DMS 273 treated with DMSO at 0.1 percent for 48 hours (cell line): ENCODE measurements around the gene C13orf46.

Experiments
- DNase-seq: peaks from one replicate; lab custom pipeline; 2025; lab: John Stamatoyannopoulos, UW

Gene C13orf46

DNA sequence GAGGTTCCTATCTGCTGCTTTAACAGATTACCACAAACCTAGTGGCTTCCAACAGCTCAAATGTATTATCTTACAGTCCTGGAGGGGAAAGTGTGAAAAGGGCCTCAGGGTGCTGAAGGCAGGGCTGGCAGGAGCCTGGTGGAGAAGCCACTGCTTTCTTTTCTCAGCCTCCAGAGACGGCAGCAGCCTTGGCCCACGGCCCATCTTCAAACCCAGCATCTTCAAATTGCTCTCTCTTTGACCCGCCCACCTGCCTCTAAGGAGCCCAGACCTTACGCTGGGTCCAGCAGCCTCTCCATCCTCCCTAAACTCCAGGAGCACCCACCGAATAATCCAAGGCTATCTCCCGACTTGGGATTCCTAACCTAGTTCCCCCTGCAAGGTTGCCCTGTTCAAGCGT is 35.6 kb downstream of the C13orf46 start:
- no peak for DNase-seq

DNA sequence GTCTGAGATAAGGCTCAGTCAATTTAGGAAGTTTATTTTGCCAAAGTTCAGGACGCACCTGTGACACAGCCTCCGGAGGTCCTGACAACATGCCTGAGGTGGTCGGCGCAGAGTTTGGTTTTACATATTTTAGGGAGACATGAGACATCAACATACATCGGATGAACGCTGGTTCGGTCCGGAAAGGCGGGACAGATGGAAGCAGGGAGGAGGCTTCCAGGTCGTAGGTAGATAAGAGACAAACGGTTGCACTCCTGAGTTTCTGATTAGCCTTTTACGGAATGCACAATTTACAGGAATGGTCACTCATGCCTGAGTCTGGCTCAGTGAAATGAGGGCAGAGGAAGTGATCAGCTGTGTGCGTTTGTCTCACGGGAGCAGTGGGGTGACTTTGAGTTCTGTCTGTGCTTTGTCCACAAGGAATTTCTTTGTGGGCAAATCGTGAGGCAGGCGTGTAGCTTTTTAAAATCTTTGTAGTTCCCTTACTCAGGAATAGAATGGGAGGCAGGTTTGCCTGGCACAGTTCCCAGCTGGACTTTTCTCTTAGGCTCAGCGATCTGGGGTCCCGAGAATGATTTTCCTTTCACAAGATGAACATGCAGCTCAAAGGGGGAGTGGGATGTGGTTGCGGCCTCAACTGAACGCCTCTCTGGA is 36.2 kb downstream of the C13orf46 start:
- DNase-seq = no peak

DNA sequence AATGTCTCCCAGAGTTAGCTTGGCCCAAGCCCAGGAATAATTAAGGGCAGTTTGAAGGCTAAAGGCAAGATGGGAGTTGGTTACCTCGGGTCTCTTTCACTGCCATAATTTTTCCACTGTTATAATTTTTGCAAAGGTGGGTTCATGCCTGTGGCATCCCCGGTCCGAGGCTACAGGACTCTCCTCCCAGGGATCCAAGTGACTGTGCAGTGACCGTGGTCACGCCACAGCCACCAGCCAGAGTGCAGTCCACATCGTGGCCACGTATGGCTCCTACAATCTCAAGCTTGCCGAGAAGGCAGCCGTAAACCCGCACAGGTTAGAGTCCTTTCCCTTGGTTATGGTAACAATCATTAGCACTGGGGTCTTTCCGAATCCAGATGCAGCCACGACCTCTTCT is 36.8 kb downstream of the C13orf46 start:
- DNase-seq = no peak

DNA sequence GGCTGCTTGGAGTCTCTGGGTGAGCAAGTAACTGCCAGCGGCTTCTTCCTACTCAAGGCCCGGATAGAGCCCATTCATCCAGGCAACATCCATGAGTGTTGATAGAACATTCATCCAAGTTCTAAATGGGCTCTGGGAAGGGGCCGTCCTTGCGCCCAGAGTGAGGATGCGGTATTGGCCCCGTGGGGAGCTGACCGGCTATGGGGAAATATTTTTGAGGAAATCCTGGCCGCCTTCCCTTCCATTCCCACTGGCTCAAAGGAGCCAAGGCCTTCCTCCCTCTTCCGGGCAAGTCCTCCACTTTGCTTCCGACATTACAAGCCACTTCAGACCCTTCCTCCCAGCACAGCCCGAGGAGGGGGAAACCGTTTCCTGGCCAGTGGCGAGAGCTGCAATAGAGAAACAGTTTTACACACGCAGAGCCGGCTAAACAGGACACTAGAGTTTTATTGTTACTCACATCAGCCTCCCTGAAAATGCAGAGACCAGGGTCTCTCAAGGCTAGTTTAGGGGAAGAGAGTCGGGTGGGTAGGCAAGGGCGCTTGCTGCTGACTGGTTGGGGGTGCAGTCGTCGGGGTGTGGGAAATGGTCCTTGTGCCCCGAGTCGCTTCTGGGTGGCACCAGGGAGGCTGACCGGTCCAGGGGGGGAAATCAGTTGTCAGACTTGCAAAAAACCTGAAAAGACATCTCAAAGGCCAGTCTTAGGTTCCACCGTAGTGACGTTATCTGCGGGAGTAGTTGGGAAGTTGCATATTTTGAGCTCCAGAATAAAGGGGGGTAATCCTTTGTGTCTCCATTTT is 37.5 kb downstream of the C13orf46 start:
- no peak for DNase-seq

DNA sequence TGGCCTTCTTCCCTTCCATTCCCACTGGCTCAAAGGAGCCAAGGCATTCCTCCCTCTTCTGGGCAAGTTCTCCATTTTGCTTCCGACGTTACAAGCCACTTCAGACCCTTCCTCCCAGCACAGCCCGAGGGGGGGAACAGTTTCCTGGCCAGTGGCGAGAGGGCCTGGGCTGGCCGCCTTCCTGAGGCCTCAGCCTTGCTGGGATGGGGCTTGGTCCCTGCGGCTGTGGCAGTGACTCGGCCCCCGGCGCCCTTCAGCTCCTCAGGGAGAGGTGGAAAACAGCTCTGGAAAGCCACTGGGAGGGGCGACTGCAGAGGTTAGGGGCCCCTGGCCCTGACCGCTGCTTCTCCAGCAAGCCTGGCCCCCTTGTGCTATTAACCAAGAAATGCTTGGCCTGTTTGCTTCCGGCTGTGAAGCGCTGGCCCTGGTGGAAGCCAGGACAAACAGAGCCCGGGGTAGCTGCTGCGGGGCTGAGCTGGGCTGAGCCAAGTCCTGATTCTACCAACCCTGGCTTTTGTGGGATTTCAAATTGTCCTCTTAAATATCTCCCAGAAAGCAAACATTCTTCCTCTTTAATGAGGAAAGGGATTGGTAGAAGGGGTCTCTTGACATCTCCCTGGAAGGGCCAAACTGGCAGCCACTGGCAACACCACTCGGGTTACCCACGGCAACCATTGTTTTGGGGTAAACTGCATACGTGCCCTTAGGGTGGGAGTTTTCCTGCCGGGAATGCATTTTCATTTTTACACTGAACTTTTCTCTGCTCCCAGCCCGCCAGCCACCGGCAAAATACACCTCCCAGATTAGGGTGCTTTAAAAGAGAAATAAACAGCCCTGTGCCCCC is 38.7 kb downstream of the C13orf46 start:
- DNase-seq = no peak

DNA sequence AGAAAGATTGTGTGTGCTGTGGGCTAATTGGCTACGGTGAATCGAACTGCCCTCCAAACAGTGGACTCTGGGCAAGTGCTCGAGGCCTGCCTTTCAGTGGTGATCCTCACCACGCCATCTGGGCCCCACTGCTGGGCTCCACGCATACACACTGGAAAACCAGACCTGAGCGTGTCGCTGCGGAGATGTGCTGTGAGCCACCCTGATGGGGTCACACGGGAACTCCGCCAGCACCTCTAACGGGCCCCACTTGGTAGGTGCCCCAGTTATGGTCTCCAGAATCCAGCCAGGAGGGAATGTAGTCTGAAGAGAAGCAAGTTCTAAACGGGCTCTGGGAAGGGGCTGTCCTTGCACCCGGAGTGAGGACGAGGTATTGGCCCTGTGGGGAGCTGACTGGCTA is 39.3 kb downstream of the C13orf46 start:
- DNase-seq = no peak

DNA sequence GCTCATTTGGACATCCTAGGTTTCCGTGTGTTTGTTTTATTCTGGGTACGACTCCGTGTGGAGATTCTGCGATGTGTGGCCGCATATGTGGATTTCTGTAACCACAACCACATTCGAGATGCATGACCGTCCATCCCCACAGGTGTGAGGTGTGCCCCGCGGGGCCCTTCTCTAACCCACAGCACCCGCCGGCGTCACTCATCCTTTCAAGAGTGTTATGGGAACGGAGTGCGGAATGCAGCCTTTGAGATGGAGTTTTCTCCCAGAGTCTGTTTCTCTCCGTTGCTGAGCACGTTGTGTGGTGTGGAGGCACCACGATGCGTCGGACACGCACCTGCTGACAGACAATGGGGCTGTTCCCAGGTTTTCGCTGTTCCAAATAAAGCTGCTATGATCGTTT is 40.0 kb downstream of the C13orf46 start:
- no peak for DNase-seq

DNA sequence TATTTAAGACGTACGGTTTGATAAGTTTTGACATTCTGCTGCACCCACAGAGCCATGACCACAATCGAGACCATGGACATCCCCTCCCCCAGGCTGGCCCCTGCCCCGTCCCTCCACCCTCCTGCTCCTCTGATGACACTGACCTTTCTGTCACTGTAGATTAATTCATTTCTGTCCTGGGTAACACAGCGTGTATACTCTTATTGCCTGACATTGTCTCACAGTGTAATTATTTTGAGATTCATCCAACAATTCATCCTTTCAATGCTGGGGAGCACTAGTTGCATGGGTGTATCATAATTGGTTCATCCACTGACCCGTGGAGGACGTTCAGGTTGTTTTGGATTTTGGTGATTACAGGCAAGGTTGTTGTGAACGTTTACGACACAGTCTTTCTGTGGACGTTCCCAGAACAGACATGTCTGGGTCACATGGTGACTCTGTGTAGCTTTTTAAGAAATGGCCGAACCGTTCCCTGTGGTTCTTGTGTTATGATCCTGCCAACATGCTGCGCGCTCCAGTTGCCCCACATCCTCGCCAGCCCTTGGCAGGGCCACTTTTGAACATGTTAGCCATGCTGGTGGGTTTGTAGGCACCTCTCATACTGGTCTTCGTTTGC is 41.9 kb downstream of the C13orf46 start:
- DNase-seq = no peak

DNA sequence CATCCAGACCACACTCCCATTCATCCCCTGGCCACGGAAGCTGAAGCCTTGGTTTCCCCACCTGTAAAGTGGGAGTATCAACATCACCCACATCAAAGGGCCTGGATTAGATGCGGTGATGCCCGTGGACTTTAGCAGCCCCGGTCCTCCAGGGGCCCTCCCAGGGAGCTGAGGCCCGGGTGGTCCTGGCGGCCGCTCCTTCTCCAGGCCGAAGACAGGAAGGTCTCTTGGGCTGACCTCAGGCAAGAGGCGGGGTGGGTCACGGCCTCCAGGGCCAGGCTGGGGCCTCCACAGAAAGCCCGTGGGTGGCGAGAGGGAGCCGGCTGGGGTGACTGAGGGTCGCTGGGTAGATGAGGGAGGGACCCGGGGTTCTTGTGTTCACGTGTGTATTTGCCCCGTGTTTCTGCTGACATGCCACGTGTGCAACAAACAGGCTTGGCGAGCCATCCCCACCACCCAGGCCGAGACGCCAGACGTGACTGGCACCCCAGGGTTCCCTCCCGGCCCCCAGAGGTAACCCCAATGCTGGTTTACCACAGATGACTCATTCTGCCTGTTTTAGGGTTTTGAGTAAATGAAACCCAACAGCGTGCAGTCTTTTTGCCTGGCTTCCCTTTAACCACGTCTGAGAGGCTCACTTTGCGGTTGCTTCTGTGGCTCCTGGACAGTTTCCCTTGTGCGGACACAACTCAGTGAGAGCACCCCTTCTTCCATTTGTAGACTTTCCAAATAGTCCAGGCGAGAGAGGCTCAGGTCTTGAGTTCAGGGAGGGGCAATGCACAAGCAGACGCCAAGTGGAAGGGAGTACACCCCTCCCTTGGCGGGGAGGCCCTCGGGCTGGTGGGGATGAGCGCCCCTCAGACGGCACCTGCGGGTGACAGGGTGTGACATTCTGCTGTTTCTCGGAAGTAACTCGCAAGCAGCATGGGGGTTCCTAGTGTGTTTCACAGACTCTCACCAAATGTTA is 42.9 kb downstream of the C13orf46 start:
- no peak for DNase-seq

DNA sequence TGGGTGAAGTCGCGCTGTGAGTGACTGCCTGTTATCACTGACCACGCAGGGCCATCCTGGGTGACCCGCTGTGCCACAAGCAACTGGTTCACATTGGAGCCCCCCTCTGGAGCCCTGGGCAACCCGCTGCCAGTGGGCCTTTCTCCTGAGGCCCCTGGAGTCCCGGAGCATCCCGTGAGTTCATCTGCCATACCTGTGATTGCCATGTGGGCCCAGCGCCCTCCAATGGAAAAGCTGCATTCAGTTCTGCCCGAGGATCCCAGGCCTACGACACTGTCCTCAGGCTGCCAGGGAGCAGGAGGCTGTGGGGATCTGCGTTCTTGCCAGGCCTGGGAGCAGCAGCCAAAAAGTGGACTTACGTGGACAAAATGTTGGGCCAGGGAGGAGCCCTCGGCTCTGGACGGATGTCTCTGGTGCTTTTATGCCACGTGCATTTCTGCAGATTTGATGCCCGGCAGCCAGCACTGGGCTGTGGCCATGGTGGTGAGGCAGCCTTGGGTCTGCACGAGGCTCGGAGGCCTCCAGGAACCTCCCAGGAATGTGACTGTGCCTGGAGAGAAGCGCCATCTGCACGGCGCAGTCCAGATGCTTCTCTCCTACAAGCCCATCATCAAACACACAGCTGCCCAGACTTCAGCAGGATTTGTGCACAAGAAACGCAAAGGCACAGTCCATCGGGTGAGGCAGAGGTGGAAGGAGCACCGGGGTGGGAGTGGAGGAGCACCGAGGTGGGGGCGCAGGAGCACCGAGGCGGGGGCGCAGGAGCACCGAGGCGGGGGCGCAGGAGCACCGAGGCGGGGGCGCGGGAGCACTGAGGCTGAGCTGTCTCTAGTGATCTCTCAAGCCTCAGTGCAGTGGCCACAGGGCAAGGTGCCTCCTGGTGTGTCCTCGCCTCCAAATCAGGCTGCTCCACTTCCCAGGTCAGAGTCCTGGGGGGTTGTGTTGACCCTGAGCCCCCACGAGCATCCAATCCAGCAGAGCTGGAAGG is 44.0 kb downstream of the C13orf46 start:
- DNase-seq = no peak

DNA sequence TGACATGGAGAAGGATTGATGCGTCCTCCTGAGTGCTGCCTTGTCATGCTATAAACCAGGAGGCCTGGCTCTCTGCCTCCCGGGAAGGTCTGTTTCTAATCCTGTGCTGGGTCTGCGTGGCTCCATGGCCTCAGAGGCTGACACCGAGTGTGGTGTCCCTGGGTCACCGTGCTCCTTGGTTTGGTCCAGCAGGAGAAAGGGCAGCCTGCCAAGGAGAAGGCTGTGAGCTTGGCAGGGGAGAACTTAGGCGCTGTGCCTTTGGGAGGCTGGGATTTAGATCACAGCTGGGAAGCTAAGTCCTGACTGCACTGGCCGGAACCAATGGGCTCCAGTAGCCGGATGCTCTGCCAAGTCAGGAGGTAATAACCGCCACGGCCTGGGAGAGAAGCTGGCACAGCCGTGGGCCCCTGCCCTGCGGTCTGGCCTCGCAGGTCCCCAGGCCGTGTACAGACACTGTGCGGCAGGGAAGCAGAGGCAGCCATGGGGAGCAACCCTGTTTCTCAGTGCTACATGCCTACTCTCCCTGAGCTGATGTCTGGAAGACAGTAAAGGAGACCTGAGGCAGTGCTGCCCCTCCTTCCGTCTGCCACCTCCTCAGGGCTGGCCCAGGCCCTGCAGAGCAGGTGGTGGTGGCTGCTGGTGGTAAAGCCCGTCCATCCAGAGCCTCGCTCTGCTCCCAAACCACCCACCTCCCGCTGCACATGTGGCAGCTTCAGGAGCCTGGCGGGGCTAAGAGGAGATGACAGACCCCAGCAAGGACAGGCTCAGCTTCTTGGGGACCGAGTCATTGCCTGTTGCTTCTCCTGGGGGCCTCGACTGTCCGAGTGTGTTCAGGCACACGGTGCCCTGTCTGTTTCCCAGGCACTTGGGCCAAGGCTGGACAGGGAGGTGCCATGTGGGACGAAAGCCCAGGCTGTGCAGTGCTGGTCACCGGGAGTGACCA is 44.9 kb downstream of the C13orf46 start:
- no peak for DNase-seq

DNA sequence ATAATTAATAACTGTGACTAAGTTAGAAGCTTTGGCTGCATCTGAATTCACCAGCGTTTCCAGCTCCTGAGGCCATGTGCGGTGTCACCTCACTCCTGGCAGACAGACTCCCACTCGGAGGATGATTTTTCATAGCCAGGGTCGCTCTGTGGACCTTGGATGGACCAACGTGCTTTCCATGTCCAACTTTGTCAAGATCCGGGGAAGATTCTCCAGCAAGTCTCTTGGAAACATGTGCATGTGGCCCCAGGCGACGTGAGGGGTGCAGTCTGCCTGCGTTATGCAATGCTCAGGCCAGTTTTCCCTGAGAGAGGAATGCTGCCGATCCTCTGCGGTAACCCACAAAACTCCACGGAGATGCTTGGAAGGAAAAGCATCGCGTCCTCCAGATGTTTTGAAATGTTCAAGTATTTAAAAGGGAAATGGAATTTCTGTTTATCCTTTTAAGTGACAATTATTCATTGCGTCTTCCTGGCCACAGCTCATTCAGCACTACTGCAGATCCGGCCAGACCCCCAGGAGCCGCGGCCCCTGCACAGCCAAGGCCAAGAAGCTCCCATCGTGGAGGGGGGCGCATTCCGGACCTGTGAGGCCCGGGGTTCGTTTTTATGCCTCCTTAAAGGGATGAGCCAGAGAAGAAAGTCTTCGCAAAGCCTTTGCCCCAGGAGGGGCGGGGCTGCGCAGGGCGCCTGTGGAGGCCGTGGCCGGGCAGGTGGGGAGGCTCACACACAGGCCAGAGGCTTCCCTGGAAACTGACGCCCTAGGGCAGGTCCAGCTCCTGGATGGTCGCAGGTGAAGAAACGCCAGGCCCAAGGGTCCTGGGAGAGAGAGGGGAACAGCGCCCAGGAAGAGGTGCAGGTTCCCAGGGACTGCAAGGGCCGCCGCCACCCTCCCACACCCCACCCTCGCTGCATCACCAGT is 46.0 kb downstream of the C13orf46 start:
- no peak for DNase-seq

DNA sequence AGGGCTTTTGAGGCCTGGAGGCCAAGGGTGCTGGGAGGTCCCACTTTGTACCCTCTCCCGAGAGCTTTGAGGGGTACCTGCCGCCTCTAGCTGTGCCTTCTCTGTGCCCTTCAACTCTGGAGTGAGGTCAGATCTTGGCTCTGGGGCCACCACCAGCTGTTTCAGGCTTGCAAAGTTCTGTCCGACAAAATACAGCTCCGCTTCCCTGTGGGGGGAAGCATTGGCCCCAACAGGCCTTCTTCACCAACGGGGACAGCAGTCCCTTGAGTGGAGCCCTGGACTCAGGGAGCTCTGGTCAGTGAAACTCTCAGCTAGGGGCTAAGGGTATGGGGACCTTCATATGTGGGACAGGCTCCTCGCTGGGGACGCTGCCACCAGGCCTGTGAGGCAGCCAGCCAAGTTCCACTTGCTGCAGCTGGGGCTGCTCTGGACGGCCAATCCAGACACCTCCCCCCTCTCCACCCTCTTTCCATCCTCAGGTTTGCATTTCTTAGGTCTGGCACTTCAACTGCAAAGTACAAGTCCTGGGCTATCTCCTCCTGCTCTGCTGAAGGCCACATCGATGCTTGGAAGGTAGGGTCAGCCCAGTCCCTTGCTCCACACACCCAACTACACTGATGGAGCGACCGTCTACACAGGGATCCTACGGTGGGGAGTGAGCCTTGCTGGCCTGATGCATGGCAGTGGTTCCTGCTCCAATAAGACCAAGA is 46.8 kb downstream of the C13orf46 start:
- DNase-seq = no peak

DNA sequence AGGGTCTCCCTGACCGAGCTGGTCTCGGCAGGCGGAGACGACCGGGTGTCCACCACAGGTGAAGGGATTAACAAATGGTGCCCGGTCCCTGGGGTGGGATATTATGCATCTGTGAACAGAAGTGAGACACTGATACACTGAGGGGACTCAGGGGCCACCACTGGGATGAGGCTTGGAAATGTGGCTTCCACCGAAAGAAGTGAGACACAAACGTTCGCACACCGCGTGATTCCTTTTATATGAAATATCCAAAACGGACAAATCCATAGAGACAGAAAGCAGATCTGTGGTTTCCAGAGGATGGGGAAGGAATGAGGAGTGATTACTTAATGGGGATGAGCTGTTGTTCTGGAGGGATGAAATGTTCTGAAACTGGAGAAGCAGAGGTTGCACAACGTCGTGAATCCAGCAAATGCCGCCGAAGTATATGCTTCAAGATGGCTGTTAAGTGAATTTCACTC is 47.5 kb downstream of the C13orf46 start:
- no peak for DNase-seq

DNA sequence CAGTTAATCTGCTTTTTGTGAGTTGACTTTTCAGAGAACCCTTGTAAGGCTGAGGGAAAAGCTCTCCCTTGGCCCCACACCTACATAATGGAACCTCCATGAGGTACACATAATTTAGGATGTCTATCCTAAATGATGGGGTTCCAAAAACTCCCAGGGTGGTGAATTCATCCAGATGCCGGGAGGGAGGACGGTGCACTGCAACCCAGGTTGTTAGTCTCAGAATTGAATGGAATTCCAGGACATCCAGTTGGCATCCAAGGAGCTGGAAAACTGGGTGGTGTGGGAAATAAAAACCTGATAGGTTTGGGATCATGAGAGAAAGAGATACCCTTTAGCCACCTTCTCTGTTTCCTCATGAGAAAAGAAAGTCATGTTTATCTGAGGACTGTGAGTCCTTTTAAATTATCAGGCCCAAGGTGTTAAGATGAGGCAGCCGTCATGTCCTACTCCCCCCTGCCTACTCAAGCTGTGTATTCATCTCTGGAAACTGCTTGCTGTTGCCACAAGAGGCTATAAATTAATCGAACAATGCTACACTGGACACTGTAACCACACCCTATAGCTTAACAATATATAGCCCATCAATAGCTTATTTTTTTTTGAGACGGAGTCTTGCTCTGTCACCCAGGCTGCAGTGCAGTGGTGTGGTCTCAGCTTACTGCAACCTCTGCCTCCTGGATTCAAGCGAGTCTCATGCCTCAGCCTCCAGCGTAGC is 49.5 kb downstream of the C13orf46 start:
- no peak for DNase-seq

DNA sequence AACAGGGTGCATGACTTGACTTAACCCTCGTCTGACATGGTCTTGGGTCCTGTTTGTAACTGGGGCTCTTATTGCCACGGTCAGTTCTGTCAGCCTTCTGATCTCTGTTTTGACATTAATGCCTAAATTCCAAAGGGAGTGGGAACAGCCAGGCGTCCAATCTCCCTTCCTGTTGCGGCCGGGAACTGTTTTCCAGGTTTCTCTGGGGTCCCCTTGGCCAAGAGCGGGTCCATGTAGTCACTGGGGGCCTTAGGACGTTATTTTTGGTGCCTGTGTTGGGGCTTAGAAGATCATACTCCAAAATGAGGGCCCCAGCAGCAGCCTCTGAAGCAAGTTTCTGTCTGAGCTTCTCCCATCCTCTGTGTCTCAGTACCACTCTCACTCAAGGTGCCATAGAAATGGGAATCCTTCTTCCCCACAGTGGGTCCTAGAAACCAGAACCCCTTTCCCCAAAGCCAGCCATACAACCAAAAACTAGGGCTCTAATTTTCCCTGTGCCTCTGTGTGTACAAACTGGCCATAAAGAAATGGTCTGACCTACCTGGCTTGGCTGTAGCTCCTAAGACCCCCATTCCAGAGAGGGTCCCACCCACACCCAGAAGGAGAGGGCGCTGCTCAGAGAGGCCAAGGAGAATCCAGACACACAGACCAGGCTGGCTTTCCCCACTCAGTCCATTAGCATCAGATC is 50.4 kb downstream of the C13orf46 start:
- DNase-seq = no peak
